Bronchial epithelial cell (primary cell): ENCODE measurements around the gene RBM4B. TPM values are rescaled to one million over a fixed set of nuclear protein-coding genes. Genes with fewer than 3 reads are reported as not detected.

Experiments used
- DNase-seq: peaks from one replicate; pipeline ENCODE4 v3.0.0-alpha.2; 2010; ENCODE audit warnings: low read depth
- FAIRE-seq: peaks from 2 replicates; lab custom pipeline; 2011; peaks lifted over from hg19 to GRCh38; lab: Jason Lieb, UNC
- H3K27me3 ChIP-seq: 2 replicates; pipeline ENCODE4 v1.5.1; 2011; ENCODE audit warnings: low read length; ENCODE audit not compliant: control insufficient read depth, insufficient read depth
- H3K36me3 ChIP-seq: 2 replicates; pipeline ENCODE4 v1.5.1; 2011; ENCODE audit warnings: low read length; ENCODE audit not compliant: control insufficient read depth, insufficient read depth
- H3K4me3 ChIP-seq: 2 replicates; pipeline ENCODE4 v1.5.1; 2011; ENCODE audit warnings: mild to moderate bottlenecking, low read depth, low read length, control low read depth
- CTCF ChIP-seq: IDR thresholded peaks from 2 replicates; pipeline ENCODE4 v1.5.1; 2011; ENCODE audit warnings: mild to moderate bottlenecking, moderate library complexity, low read length, control low read depth, inconsistent platforms; ENCODE audit not compliant: insufficient read depth, severe bottlenecking
- total RNA-seq: library from RNA; depleted of rRNA; stranded (reverse); fragments of >200 nt; gene quantifications from 2 replicates; pipeline ENCODE4 v1.2.1, GENCODE V29; 2014

Gene RBM4B
- total RNA-seq, 1 donor from 2014 or later, result 13.4 TPM

- H3K36me3 ChIP-seq, result peaks cover 39% of the 10 kb centered on the region
- no peak overlapping the region for H3K4me3 ChIP-seq
- DNase-seq (no peak), FAIRE-seq (no peak)
- no peak for TF ChIP-seq CTCF
- H3K27me3 ChIP-seq, result no peaks in the 10 kb centered on the region
Measured at GRCh38 chr11:66705587-66706335, 28.1 kb upstream of the RBM4B start.

- FAIRE-seq, result no peak
- TF ChIP-seq CTCF, result no peak
Measured at GRCh38 chr11:66704659-66705360, 27.1 kb upstream of the RBM4B start.

GRCh38 chr11:66701432-66702240 is 23.9 kb upstream of the RBM4B start:
- FAIRE-seq (no peak), DNase-seq (no peak)
- Histone ChIP-seq H3K27me3 (no peaks in the 10 kb centered on the region), H3K36me3 (peaks cover 40% of the 10 kb centered on the region), H3K4me3 (no peak overlapping the region)
- TF ChIP-seq CTCF, result no peak

More at GRCh38 chr11:66704659-66705360, 27.1 kb upstream of the RBM4B start:
- Histone ChIP-seq H3K27me3 (no peaks in the 10 kb centered on the region), H3K36me3 (peaks cover 40% of the 10 kb centered on the region), H3K4me3 (no peak overlapping the region)
- no peak for DNase-seq

- DNase-seq (no peak), FAIRE-seq (no peak)
- Histone ChIP-seq H3K36me3 (peaks cover 37% of the 10 kb centered on the region), H3K27me3 (no peaks in the 10 kb centered on the region), H3K4me3 (no peak overlapping the region)
- no peak for TF ChIP-seq CTCF
Measured at GRCh38 chr11:66700742-66701141, 23.1 kb upstream of the RBM4B start.

- Histone ChIP-seq H3K4me3 (no peak overlapping the region), H3K27me3 (no peaks in the 10 kb centered on the region), H3K36me3 (peaks cover 33% of the 10 kb centered on the region)
- no peak for TF ChIP-seq CTCF
- DNase-seq (no peak), FAIRE-seq (no peak)
Measured at GRCh38 chr11:66700337-66700736, 22.6 kb upstream of the RBM4B start.
